K562 (cell line): ENCODE results near the gene GINS1. TPM values are rescaled to one million over a fixed set of nuclear protein-coding genes. Genes with fewer than 3 reads are reported as not detected.
A peak's percentile ranks its signal among the peaks of the same experiment; 100 is the strongest.

Experiments used
- ATAC-seq: fragments of 200-7000 bp; cut with Tn5 transposase; 3 replicates; pipeline ENCODE4 v1.9.1; 2020; ENCODE audit warnings: moderate library complexity
- BruUV-seq: library from RNA; stranded (reverse); fragments of 400-500 nt; replicated peaks from 2 replicates; lab custom pipeline; 2021; lab: Mats Ljungman, UMichigan
- CTCF ChIA-PET: fragments of 300-600 bp; formaldehyde crosslinking; extraction: SDS; loops from one replicate; lab custom pipeline; 2021; ENCODE audit warnings: low intra/inter-chr PET ratio; lab: Yijun Ruan, JAX
- POLR2A ChIA-PET: fragments of 300-600, 350-650 bp; sonication (Branson Sonifier 250); formaldehyde crosslinking; extraction: SDS; loops from one replicate; lab custom pipeline; 2021; ENCODE audit warnings: antibody characterized with exemption, inconsistent platforms; lab: Yijun Ruan, JAX
- DNase-seq, 4 experiments: peaks; one replicate each; pipeline versions ENCODE4 v3.0.0 to v3.0.0-alpha.2; 2011 to 2018; ENCODE audit warnings: low spot score in 3 of 4, mixed read lengths in 3 of 4; ENCODE audit errors: extremely low read depth in 1 of 4
- FAIRE-seq: peaks from 2 replicates; lab custom pipeline; 2011; peaks lifted over from hg19 to GRCh38; lab: Jason Lieb, UNC
- H2AFZ ChIP-seq: 2 replicates; pipeline ENCODE4 v1.6.0; 2011; ENCODE audit warnings: low read depth, low read length, control low read depth, inconsistent platforms
- H3K27ac ChIP-seq: fragments of 200-600 bp; 3 replicates; pipeline ENCODE4 v1.8.0; 2011; ENCODE audit warnings: low read depth, mild to moderate bottlenecking, control low read depth, inconsistent platforms, low read length, moderate library complexity, mixed read lengths; ENCODE audit errors: extremely low read depth
- H3K27me3 ChIP-seq, 2 experiments: fragments of 300-600 bp in 1 of 2; 2 replicates in 1 of 2; 3 replicates in 1 of 2; pipeline versions ENCODE4 v1.6.0 to v1.8.0; 2011; ENCODE audit warnings: inconsistent platforms in 2 of 2, low read length in 2 of 2, mild to moderate bottlenecking in 1 of 2, mixed read lengths in 1 of 2, moderate library complexity in 1 of 2; ENCODE audit not compliant: control insufficient read depth in 2 of 2, insufficient read depth in 2 of 2
- H3K36me3 ChIP-seq: fragments of 300-600 bp; 3 replicates; pipeline ENCODE4 v1.8.0; 2011; ENCODE audit warnings: mild to moderate bottlenecking, low read length, inconsistent platforms; ENCODE audit not compliant: control insufficient read depth, insufficient read depth
- H3K4me1 ChIP-seq, 2 experiments: fragments of 200-600 bp in 1 of 2; replicated peaks in 1 of 2; 2 replicates in 1 of 2; 3 replicates in 1 of 2; pipeline versions ENCODE4 v1.5.1 to v1.8.0; 2011; ENCODE audit warnings: inconsistent platforms in 2 of 2, low read length in 2 of 2, mild to moderate bottlenecking in 1 of 2, mixed read lengths in 1 of 2, moderate library complexity in 1 of 2; ENCODE audit not compliant: control insufficient read depth in 2 of 2, insufficient read depth in 2 of 2
- H3K4me2 ChIP-seq: 2 replicates; pipeline ENCODE4 v1.6.1; 2011; ENCODE audit warnings: low read length, control low read depth, inconsistent platforms, mixed read lengths; ENCODE audit not compliant: insufficient read depth
- H3K4me3 ChIP-seq: fragments of 200-600 bp; sonication (generic), shearing (Covaris generic); 2 replicates; pipeline ENCODE4 v1.5.1; 2016; ENCODE audit warnings: control low read depth, inconsistent platforms
- H3K79me2 ChIP-seq: fragments of 200-600 bp; 3 replicates; pipeline ENCODE4 v1.8.0; 2011; ENCODE audit warnings: low read length, inconsistent platforms; ENCODE audit not compliant: control insufficient read depth, insufficient read depth
- H3K9ac ChIP-seq, 2 experiments: 2 replicates each; pipeline versions ENCODE4 v1.6.0 to v1.6.1; 2011; ENCODE audit warnings: low read depth in 2 of 2, low read length in 2 of 2, control low read depth in 1 of 2, inconsistent platforms in 1 of 2, mild to moderate bottlenecking in 1 of 2, mixed read lengths in 1 of 2; ENCODE audit not compliant: insufficient read depth in 1 of 2
- H3K9me1 ChIP-seq: one replicate; pipeline ENCODE4 v1.6.0; 2011; ENCODE audit warnings: inconsistent platforms, mild to moderate bottlenecking, low read length, moderate library complexity; ENCODE audit not compliant: control insufficient read depth, insufficient read depth
- H3K9me3 ChIP-seq: replicated peaks from 2 replicates; pipeline ENCODE4 v1.5.1; 2011; ENCODE audit warnings: low read depth, low read length, inconsistent platforms; ENCODE audit not compliant: control insufficient read depth, insufficient read depth
- H4K20me1 ChIP-seq: replicated peaks from 2 replicates; pipeline ENCODE4 v1.6.1; 2011; ENCODE audit warnings: low read length, inconsistent platforms, mixed read lengths; ENCODE audit not compliant: control insufficient read depth, insufficient read depth
- CBFA2T3 ChIP-seq: fragments of 450-650 bp; IDR thresholded peaks from 2 replicates; pipeline ENCODE4 v1.6.1; 2017
- MTA3 ChIP-seq: fragments of 450-650 bp; formaldehyde crosslinking; IDR thresholded peaks from 2 replicates; pipeline ENCODE4 v1.6.1; 2017; ENCODE audit warnings: mild to moderate bottlenecking, borderline replicate concordance
- ZNF212 ChIP-seq: fragments of 450-650 bp; formaldehyde crosslinking; IDR thresholded peaks from 2 replicates; pipeline ENCODE4 v1.4.0; 2020; ENCODE audit warnings: mild to moderate bottlenecking
- WGBS: fragments of 100-300 bp; shearing (Covaris generic); methylation state at CpG from one replicate; pipeline ENCODE4 v1.1.6; 2016; ENCODE audit warnings: low coverage, mixed read lengths; ENCODE audit not compliant: insufficient coverage; ENCODE audit errors: missing lambda C conversion rate; 5-methylcytosine and 5-hydroxymethylcytosine counted together
- in situ Hi-C: fragments of 300-500 bp; cut with MboI; formaldehyde crosslinking; loops from 4 replicates; pipeline ENCODE4 v1.15.0; 2018; ENCODE audit warnings: inconsistent platforms, mixed read lengths
- intact Hi-C: fragments of 100-400 bp; cut with micrococcal nuclease; formaldehyde crosslinking; loops from 2 replicates; pipeline ENCODE4 v1.14.2; 2022
- polyA plus RNA-seq, 8 experiments: library from polyadenylated mRNA; depleted of rRNA in 4 of 8; stranded (reverse) in 5 of 8; unstranded in 3 of 8; fragments of >200 nt; fragmentation: Nextera tagmentation in 2 of 8; fragmentation: Illumina TruSeq in 1 of 8; extraction: Ambion mirVana in 2 of 8; extraction: Trizol in 1 of 8; gene quantifications; 2 replicates each; pipeline versions ENCODE4 v1.2.1 to v1.2.3, GENCODE V29; 2011 to 2014; ENCODE audit warnings: inconsistent platforms in 1 of 8, missing spikeins in 1 of 8
- total RNA-seq, 7 experiments: library from RNA; depleted of rRNA in 6 of 7; stranded (reverse); fragments of >200 nt in 6 of 7; fragmentation: Illumina TruSeq in 2 of 7; extraction: Trizol in 2 of 7; gene quantifications; 2 replicates each; pipeline versions ENCODE4 v1.2.1 to v1.2.3, GENCODE V29; 2011 to 2021; ENCODE audit warnings: low replicate concordance in 1 of 7
- TF ChIP-seq, protein P1 (sequence below): fragments of 200-800 bp; sonication (Bioruptor generic); IDR thresholded peaks from 2 replicates; pipeline ENCODE4 v1.6.1; 2017; ENCODE audit warnings: missing genetic modification characterization, missing compliant biosample characterization

Gene GINS1
- total and polyA plus RNA-seq, 9 of the 15 experiments (the other 6 are each of a cell fraction or from before 2014, with no cell fraction given) = 13.1 to 31.8 (median 24.1) TPM

DNA sequence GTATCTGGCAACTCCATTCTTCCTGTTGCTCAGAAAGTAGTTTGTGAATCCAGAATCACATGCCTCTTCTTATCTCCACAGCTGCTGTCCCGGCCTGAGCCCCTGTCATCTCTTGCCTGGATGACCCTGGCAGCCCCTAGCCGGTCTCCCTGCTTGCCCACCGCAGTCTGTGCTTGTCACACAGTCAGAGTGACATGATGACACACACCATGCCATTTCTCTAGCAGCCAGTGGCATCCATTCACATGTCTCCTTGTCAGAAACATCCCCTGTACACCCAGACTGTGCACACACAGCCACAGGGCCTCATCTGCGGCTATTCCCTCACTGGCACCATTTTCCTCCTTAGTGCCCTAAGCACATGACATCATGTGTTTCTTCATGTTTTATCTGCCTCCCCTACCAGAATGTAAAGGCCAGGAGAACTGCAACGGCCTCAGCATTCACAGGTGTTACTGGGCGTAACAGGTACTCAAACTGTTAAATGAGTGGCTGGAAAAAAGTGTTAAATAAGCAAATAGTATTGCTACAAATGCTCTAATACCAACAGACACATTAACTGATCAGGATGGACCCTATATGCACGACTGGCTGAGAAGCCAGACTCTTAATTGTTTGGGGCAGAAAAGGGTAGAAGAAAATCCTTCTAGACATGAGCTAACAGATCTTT is 26.4 kb upstream of the GINS1 start:
- peaks cover 44% of the 10 kb centered on the region for H3K79me2 ChIP-seq
- no peak overlapping the region for H3K27ac ChIP-seq
- no peak overlapping the region for H2AFZ ChIP-seq
- no peak overlapping the region for H3K9ac ChIP-seq
- no peak for ATAC-seq
- BruUV-seq = no TSS peak
- peaks cover 9% of the 10 kb centered on the region; the same call in 2 of the 3 replicates for H3K36me3 ChIP-seq
- FAIRE-seq = no peak
- no peaks in the 10 kb centered on the region for H3K9me1 ChIP-seq
- no peak for TF ChIP-seq ZNF212 (CRISPR knock-in tag)
- TF ChIP-seq CBFA2T3 = peak; percentile 7; the same call in 1 of the 2 replicates
- H4K20me1 ChIP-seq = peaks cover 4% of the 10 kb centered on the region; the same call in 1 of the 2 replicates
- H3K27me3 ChIP-seq = no peaks in the 10 kb centered on the region; a peak in 1 of 5 replicates
- H3K9me3 ChIP-seq = no peaks in the 10 kb centered on the region
- in situ Hi-C loops (no loop called here), intact Hi-C loops (no loop called here)
- POLR2A ChIA-PET = interaction anchor here (0.9 kb wide), 1 partner anchor 40 kb away, joined by 3 read pairs; no protein-coding TSS in a partner anchor
- CTCF ChIA-PET = no interaction called here
- H3K4me1 ChIP-seq = peaks cover 0 to 5% of the 10 kb centered on the region in 2 experiments; a peak in 3 of 5 replicates
- DNase-seq = no peak
- no peak overlapping the region for H3K4me2 ChIP-seq
- 49% methylated on average over 5 of the region's 7 CpGs for WGBS
- H3K4me3 ChIP-seq = no peak overlapping the region

DNA sequence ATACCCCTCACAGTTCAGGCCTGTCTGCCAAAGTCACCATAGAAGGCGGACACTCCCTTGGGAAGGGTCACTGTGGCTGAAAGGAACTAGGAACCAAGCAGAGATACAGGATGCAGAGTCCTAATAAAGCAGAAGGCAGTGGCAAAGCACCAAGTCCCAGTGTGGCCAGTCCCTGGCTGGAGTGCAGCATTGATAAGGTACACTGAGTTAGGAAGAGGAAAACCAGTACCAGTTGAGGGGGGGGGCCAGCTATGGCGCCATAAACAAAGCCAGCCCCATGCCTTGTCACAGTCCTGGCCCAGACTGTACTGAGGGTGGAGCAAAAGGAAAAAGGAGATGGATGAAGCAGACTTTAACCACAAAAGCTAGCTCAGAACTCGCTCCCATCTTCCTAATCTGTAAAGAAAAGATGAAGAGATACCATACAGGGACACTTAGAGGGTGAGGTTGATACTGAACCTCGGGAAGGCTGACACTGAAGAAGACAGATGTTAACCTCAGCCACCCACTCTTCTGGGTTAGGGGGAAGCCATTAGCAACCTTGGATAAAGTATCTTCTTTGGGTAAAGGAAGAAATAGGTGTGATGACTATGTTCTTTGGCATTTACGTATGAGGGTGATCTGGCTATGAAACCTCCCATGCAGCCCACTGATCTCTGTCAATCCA is 24.6 kb upstream of the GINS1 start:
- ATAC-seq (peak; percentile 32; the same call in 2 of the 3 replicates), DNase-seq (no peak), FAIRE-seq (no peak)
- intact Hi-C loops (no loop called here), in situ Hi-C loops (no loop called here)
- ChIA-PET CTCF (no interaction called here), POLR2A (no interaction called here)
- H3K79me2 ChIP-seq = peaks cover 43% of the 10 kb centered on the region
- H3K9ac ChIP-seq = no peak overlapping the region
- 38% methylated on average over 5 of the region's 5 CpGs for WGBS
- no peak for TF ChIP-seq MTA3
- TF ChIP-seq, protein P1, sequence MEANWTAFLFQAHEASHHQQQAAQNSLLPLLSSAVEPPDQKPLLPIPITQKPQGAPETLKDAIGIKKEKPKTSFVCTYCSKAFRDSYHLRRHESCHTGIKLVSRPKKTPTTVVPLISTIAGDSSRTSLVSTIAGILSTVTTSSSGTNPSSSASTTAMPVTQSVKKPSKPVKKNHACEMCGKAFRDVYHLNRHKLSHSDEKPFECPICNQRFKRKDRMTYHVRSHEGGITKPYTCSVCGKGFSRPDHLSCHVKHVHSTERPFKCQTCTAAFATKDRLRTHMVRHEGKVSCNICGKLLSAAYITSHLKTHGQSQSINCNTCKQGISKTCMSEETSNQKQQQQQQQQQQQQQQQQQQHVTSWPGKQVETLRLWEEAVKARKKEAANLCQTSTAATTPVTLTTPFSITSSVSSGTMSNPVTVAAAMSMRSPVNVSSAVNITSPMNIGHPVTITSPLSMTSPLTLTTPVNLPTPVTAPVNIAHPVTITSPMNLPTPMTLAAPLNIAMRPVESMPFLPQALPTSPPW = peak; percentile 36; the same call in 1 of the 2 replicates
- no peak overlapping the region for H3K27ac ChIP-seq
- peaks cover 0 to 5% of the 10 kb centered on the region in 2 experiments; a peak in 3 of 5 replicates for H3K4me1 ChIP-seq
- peaks cover 4% of the 10 kb centered on the region; the same call in 1 of the 2 replicates for H4K20me1 ChIP-seq
- peaks cover 12% of the 10 kb centered on the region; the same call in 2 of the 3 replicates for H3K36me3 ChIP-seq
- BruUV-seq = no TSS peak
- no peaks in the 10 kb centered on the region for H3K9me1 ChIP-seq
- H2AFZ ChIP-seq = no peak overlapping the region
- H3K9me3 ChIP-seq = no peaks in the 10 kb centered on the region
- no peak overlapping the region for H3K4me3 ChIP-seq
- no peaks in the 10 kb centered on the region; a peak in 1 of 5 replicates for H3K27me3 ChIP-seq
- H3K4me2 ChIP-seq = no peak overlapping the region
